ENCODE results near the gene RAB18.

The RAB18 gene

GRCh38 chr10:27541796-27542729, 38.0 kb downstream of the RAB18 start:
- H3K4me2 ChIP-seq (ENCODE audit: low read depth, low read length, poor library complexity, severe bottlenecking): no peak overlapping the region
- no peaks in the 10 kb centered on the region for H4K20me1 ChIP-seq (ENCODE audit: insufficient read depth, low read length, poor library complexity, severe bottlenecking)
- H3K27me3 ChIP-seq (ENCODE audit: insufficient read depth, low read length, poor library complexity, severe bottlenecking): no peaks in the 10 kb centered on the region
- no peak overlapping the region for H2AFZ ChIP-seq (ENCODE audit: low read length)
- no peaks in the 10 kb centered on the region for H3K9me3 ChIP-seq (ENCODE audit: insufficient read depth, low read depth, low read length)
- TF ChIP-seq, protein P1, sequence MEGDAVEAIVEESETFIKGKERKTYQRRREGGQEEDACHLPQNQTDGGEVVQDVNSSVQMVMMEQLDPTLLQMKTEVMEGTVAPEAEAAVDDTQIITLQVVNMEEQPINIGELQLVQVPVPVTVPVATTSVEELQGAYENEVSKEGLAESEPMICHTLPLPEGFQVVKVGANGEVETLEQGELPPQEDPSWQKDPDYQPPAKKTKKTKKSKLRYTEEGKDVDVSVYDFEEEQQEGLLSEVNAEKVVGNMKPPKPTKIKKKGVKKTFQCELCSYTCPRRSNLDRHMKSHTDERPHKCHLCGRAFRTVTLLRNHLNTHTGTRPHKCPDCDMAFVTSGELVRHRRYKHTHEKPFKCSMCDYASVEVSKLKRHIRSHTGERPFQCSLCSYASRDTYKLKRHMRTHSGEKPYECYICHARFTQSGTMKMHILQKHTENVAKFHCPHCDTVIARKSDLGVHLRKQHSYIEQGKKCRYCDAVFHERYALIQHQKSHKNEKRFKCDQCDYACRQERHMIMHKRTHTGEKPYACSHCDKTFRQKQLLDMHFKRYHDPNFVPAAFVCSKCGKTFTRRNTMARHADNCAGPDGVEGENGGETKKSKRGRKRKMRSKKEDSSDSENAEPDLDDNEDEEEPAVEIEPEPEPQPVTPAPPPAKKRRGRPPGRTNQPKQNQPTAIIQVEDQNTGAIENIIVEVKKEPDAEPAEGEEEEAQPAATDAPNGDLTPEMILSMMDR (conservative IDR thresholded peaks at IDR 0.05; ENCODE audit: low read length): no peak
- no peak for TF ChIP-seq EZH2phosphoT487 (IDR thresholded peaks at IDR 0.05; ENCODE audit: borderline replicate concordance)
- no peak overlapping the region for H3K9ac ChIP-seq (ENCODE audit: low read depth, low read length, poor library complexity, severe bottlenecking)
- H3K36me3 ChIP-seq (ENCODE audit: insufficient read depth, low read length): peaks cover 26% of the 10 kb centered on the region
- no peaks in the 10 kb centered on the region for H3F3A ChIP-seq (ENCODE audit: low read depth)
- no peak overlapping the region for H3K4me3 ChIP-seq (ENCODE audit: low read length, poor library complexity, severe bottlenecking)
- H3K79me2 ChIP-seq (ENCODE audit: insufficient read depth, low read length): no peaks in the 10 kb centered on the region
- no peaks in the 10 kb centered on the region for H3K9me2 ChIP-seq (replicated peaks; ENCODE audit: low read depth, low read length)
- H3K4me1 ChIP-seq (ENCODE audit: insufficient read depth, low read length, poor library complexity, severe bottlenecking): peaks cover 7% of the 10 kb centered on the region

DNA sequence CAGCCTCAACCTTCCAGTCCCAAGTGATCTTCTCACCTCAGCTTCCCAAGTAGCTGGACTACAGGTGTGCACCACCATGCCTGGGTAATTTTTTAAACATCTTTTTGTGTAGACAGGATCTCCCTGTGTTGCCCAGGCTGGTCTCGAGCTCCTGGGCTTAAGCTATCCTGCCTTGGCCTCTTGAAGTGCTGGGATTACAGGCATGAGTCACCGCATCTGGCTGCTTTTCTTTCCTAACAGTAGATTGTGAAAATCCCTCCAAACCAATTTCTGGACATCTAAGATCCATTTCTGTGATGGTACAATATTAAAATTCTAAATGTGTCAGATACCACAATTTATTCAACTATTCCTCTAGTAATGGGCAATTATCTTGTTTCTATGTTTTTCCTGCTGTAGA, 38.7 kb downstream of the RAB18 start:
- H4K20me1 ChIP-seq (ENCODE audit: insufficient read depth, low read length, poor library complexity, severe bottlenecking): no peaks in the 10 kb centered on the region
- H3F3A ChIP-seq (ENCODE audit: low read depth): no peaks in the 10 kb centered on the region
- no peak overlapping the region for H3K9ac ChIP-seq (ENCODE audit: low read depth, low read length, poor library complexity, severe bottlenecking)
- H3K36me3 ChIP-seq (ENCODE audit: insufficient read depth, low read length): peaks cover 22% of the 10 kb centered on the region
- no peaks in the 10 kb centered on the region for H3K27me3 ChIP-seq (ENCODE audit: insufficient read depth, low read length, poor library complexity, severe bottlenecking)
- H3K9me2 ChIP-seq (replicated peaks; ENCODE audit: low read depth, low read length): no peaks in the 10 kb centered on the region
- TF ChIP-seq, protein P1 (conservative IDR thresholded peaks at IDR 0.05; ENCODE audit: low read length): no peak
- TF ChIP-seq EZH2phosphoT487 (IDR thresholded peaks at IDR 0.05; ENCODE audit: borderline replicate concordance): no peak
- H2AFZ ChIP-seq (ENCODE audit: low read length): no peak overlapping the region
- no peaks in the 10 kb centered on the region for H3K79me2 ChIP-seq (ENCODE audit: insufficient read depth, low read length)
- H3K4me1 ChIP-seq (ENCODE audit: insufficient read depth, low read length, poor library complexity, severe bottlenecking): peaks cover 7% of the 10 kb centered on the region
- no peak overlapping the region for H3K4me2 ChIP-seq (ENCODE audit: low read depth, low read length, poor library complexity, severe bottlenecking)
- H3K4me3 ChIP-seq (ENCODE audit: low read length, poor library complexity, severe bottlenecking): no peak overlapping the region
- H3K9me3 ChIP-seq (ENCODE audit: insufficient read depth, low read depth, low read length): no peaks in the 10 kb centered on the region

DNA sequence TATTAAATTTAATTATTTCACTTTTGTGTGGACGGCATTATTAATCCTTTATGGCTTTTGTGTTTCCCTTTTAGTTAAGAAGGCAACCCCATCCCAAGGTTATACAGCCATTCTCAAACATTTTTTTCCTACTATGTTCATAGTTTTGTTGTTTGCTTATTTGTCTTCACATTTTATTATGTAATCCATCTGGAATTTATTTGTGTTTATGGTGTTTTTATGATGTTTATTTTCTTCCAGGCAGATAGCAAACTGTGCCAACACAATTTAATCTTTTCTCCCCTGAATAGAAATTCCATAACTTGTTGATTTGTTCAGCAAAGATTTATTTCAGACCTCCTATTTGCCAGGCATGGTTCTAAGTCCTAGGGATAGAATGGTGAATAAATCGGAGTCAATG, 42.9 kb downstream of the RAB18 start:
- H3K79me2 ChIP-seq (ENCODE audit: insufficient read depth, low read length): no peaks in the 10 kb centered on the region
- no peak overlapping the region for H3K4me2 ChIP-seq (ENCODE audit: low read depth, low read length, poor library complexity, severe bottlenecking)
- no peaks in the 10 kb centered on the region for H3K27me3 ChIP-seq (ENCODE audit: insufficient read depth, low read length, poor library complexity, severe bottlenecking)
- no peaks in the 10 kb centered on the region for H3K9me3 ChIP-seq (ENCODE audit: insufficient read depth, low read depth, low read length)
- H3K9ac ChIP-seq (ENCODE audit: low read depth, low read length, poor library complexity, severe bottlenecking): no peak overlapping the region
- peaks cover 5% of the 10 kb centered on the region; the same call in 1 of the 2 replicates for H3K36me3 ChIP-seq (ENCODE audit: insufficient read depth, low read length)
- TF ChIP-seq, protein P1 (conservative IDR thresholded peaks at IDR 0.05; ENCODE audit: low read length): no peak
- TF ChIP-seq EZH2phosphoT487 (IDR thresholded peaks at IDR 0.05; ENCODE audit: borderline replicate concordance): no peak
- H3K9me2 ChIP-seq (replicated peaks; ENCODE audit: low read depth, low read length): no peaks in the 10 kb centered on the region
- peaks cover 4% of the 10 kb centered on the region for H3K4me1 ChIP-seq (ENCODE audit: insufficient read depth, low read length, poor library complexity, severe bottlenecking)
- H4K20me1 ChIP-seq (ENCODE audit: insufficient read depth, low read length, poor library complexity, severe bottlenecking): no peaks in the 10 kb centered on the region
- H3K4me3 ChIP-seq (ENCODE audit: low read length, poor library complexity, severe bottlenecking): no peak overlapping the region
- no peak overlapping the region for H2AFZ ChIP-seq (ENCODE audit: low read length)
- no peaks in the 10 kb centered on the region for H3F3A ChIP-seq (ENCODE audit: low read depth)
